Tibial nerve (tissue), 4 donors: ENCODE results near the gene C1QTNF7.

ENCODE experiments used
- CTCF ChIP-seq, 5 experiments: fragments of 200-600 bp in 3 of 5; fragments of 450-650 bp in 2 of 5; sonication (generic) in 3 of 5; IDR thresholded peaks; one replicate each; pipeline ENCODE4 v1.5.1; 2016 to 2019; ENCODE audit warnings: antibody characterized with exemption in 5 of 5, mild to moderate bottlenecking in 3 of 5, moderate library complexity in 2 of 5
- EP300 ChIP-seq, 2 donors: sonication (generic); formaldehyde crosslinking; IDR thresholded peaks; one replicate each; pipeline ENCODE4 v1.6.1; 2017; ENCODE audit warnings: antibody characterized with exemption in 2 of 2, mild to moderate bottlenecking in 1 of 2
- POLR2A ChIP-seq, 2 donors: fragments of 450-650 bp; IDR thresholded peaks; one replicate each; pipeline ENCODE4 v1.6.1; 2017; ENCODE audit warnings: antibody characterized with exemption in 2 of 2, mild to moderate bottlenecking in 2 of 2, moderate library complexity in 2 of 2

- TF ChIP-seq POLR2A (IDR thresholded peaks at IDR 0.05): no peak
- TF ChIP-seq CTCF (IDR thresholded peaks at IDR 0.05): no peak
- no peak for TF ChIP-seq EP300 (IDR thresholded peaks at IDR 0.05)
Measured at GRCh38 chr4:15412461-15412860, 15.4 kb upstream of the C1QTNF7 start.
